ENCODE measurements around the gene ZNF488.

DNA sequence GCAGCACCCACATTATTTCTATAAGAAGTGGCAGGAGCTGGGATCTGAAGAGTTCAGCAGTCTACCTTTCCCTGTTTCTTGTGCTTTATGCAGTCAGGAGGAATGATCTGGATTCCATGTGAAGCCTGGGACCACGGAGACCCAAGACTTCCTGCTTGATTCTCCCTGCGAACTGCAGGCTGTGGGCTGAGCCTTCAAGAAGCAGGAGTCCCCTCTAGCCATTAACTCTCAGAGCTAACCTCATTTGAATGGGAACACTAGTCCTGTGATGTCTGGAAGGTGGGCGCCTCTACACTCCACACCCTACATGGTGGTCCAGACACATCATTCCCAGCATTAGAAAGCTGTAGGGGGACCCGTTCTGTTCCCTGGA, 36.8 kb downstream of the ZNF488 start:
- TF ChIP-seq, protein P1, sequence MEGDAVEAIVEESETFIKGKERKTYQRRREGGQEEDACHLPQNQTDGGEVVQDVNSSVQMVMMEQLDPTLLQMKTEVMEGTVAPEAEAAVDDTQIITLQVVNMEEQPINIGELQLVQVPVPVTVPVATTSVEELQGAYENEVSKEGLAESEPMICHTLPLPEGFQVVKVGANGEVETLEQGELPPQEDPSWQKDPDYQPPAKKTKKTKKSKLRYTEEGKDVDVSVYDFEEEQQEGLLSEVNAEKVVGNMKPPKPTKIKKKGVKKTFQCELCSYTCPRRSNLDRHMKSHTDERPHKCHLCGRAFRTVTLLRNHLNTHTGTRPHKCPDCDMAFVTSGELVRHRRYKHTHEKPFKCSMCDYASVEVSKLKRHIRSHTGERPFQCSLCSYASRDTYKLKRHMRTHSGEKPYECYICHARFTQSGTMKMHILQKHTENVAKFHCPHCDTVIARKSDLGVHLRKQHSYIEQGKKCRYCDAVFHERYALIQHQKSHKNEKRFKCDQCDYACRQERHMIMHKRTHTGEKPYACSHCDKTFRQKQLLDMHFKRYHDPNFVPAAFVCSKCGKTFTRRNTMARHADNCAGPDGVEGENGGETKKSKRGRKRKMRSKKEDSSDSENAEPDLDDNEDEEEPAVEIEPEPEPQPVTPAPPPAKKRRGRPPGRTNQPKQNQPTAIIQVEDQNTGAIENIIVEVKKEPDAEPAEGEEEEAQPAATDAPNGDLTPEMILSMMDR (IDR thresholded peaks at IDR 0.05 in 8 of 11, conservative IDR thresholded peaks at IDR 0.05 in 3 of 11): no peak
- TF ChIP-seq POLR2A (IDR thresholded peaks at IDR 0.05): no peak
- TF ChIP-seq POLR2AphosphoS5 (IDR thresholded peaks at IDR 0.05): no peak
